HCT116 (cell line): Measurements from ENCODE around the gene MEIKIN. TPM values are rescaled to one million over a fixed set of nuclear protein-coding genes. Genes with fewer than 3 reads are reported as not detected.

Source experiments
- ATAC-seq: fragments of 200-7000 bp; cut with Tn5 transposase; 2 replicates; pipeline ENCODE4 v1.9.1; 2020; ENCODE audit warnings: mild to moderate bottlenecking, moderate library complexity
- BruUV-seq: library from RNA; stranded (reverse); fragments of 400-500 nt; replicated peaks from 2 replicates; lab custom pipeline; 2021; lab: Mats Ljungman, UMichigan
- CTCF ChIA-PET: fragments of 300-600 bp; sonication (Branson Sonifier 250); formaldehyde crosslinking; loops from one replicate; lab custom pipeline; 2021; ENCODE audit warnings: antibody characterized with exemption; lab: Charles Lee
- POLR2A ChIA-PET: fragments of 300-600, 350-600 bp; sonication (Branson Sonifier 250); formaldehyde crosslinking; loops from one replicate; lab custom pipeline; 2021; ENCODE audit warnings: antibody characterized with exemption; lab: Charles Lee
- RAD21 ChIA-PET, 2 experiments: fragments of 300-600 bp; sonication (Branson Sonifier 250); formaldehyde crosslinking; loops; one replicate each; lab custom pipeline; 2023; ENCODE audit warnings: low total read pairs in 2 of 2; ENCODE audit not compliant: uncharacterized antibody in 2 of 2, unreplicated experiment in 2 of 2, low non-redundant PET in 1 of 2; lab: Charles Lee
- DNase-seq: peaks from one replicate; pipeline ENCODE4 v3.0.0-alpha.2; 2010; ENCODE audit warnings: low read depth, low spot score
- H2AFZ ChIP-seq: fragments of 200-600 bp; shearing (Covaris generic), sonication (generic); 2 replicates; pipeline ENCODE4 v1.6.1; 2017; ENCODE audit warnings: low read depth, mixed run types, mixed read lengths, antibody characterized with exemption, low read length; ENCODE audit not compliant: poor library complexity, severe bottlenecking
- H3K27ac ChIP-seq: 2 replicates; pipeline ENCODE4 v1.5.1; 2012; ENCODE audit warnings: low read depth, low read length
- H3K27me3 ChIP-seq: fragments of 200-600 bp; sonication (generic); 2 replicates; pipeline ENCODE4 v1.6.1; 2016; ENCODE audit warnings: mixed run types, low read length, mixed read lengths; ENCODE audit not compliant: insufficient read depth
- H3K36me3 ChIP-seq, 2 experiments: fragments of 200-500 bp in 1 of 2; fragments of 200-600 bp in 1 of 2; sonication (Bioruptor generic) in 1 of 2; sonication (generic) in 1 of 2; 2 replicates each; pipeline versions ENCODE4 v1.5.1 to v1.6.1; 2014 to 2016; ENCODE audit warnings: low read length in 2 of 2, inconsistent platforms in 1 of 2, mixed read lengths in 1 of 2, mixed run types in 1 of 2; ENCODE audit not compliant: insufficient read depth in 2 of 2, control insufficient read depth in 1 of 2
- H3K4me1 ChIP-seq, 2 experiments: fragments of 200-600 bp in 1 of 2; sonication (generic) in 1 of 2; 2 replicates each; pipeline versions ENCODE4 v1.5.1 to v1.6.1; 2012 to 2017; ENCODE audit warnings: low read length in 2 of 2, inconsistent platforms in 1 of 2, mild to moderate bottlenecking in 1 of 2, mixed read lengths in 1 of 2, mixed run types in 1 of 2, moderate library complexity in 1 of 2; ENCODE audit not compliant: insufficient read depth in 2 of 2, control insufficient read depth in 1 of 2
- H3K4me2 ChIP-seq: fragments of 200-600 bp; sonication (generic); 2 replicates; pipeline ENCODE4 v1.6.1; 2017; ENCODE audit warnings: mixed run types, low read length, mixed read lengths
- H3K4me3 ChIP-seq, 2 experiments: fragments of 200-600 bp in 1 of 2; sonication (generic) in 1 of 2; replicated peaks in 1 of 2; 2 replicates each; pipeline ENCODE4 v1.5.1; 2011 to 2016; ENCODE audit warnings: low read length in 2 of 2, control low read depth in 1 of 2, low read depth in 1 of 2, mild to moderate bottlenecking in 1 of 2, mixed read lengths in 1 of 2, mixed run types in 1 of 2
- H3K79me2 ChIP-seq: fragments of 200-600 bp; sonication (generic); 2 replicates; pipeline ENCODE4 v1.6.1; 2017; ENCODE audit warnings: mild to moderate bottlenecking, mixed run types, low read length, moderate library complexity, mixed read lengths; ENCODE audit not compliant: insufficient read depth
- H3K9ac ChIP-seq: fragments of 200-600 bp; sonication (generic); 2 replicates; pipeline ENCODE4 v1.6.1; 2016; ENCODE audit warnings: low read length, mixed read lengths
- H3K9me2 ChIP-seq: fragments of 200-600 bp; sonication (generic), shearing (Covaris generic); 2 replicates; pipeline ENCODE4 v1.6.1; 2017; ENCODE audit warnings: mixed run types, mild to moderate bottlenecking, moderate library complexity; ENCODE audit not compliant: insufficient read depth
- H3K9me3 ChIP-seq, 2 experiments: fragments of 200-500 bp in 1 of 2; fragments of 200-600 bp in 1 of 2; sonication (Bioruptor generic) in 1 of 2; sonication (generic) in 1 of 2; 2 replicates each; pipeline ENCODE4 v1.6.1; 2014 to 2017; ENCODE audit warnings: low read length in 2 of 2, mixed read lengths in 2 of 2, inconsistent platforms in 1 of 2, low read depth in 1 of 2, mild to moderate bottlenecking in 1 of 2, mixed run types in 1 of 2, moderate library complexity in 1 of 2; ENCODE audit not compliant: control insufficient read depth in 1 of 2, insufficient read depth in 1 of 2
- H4K20me1 ChIP-seq: fragments of 200-600 bp; sonication (generic), shearing (Covaris generic); 2 replicates; pipeline ENCODE4 v1.6.1; 2017; ENCODE audit warnings: mixed run types, mild to moderate bottlenecking, moderate library complexity; ENCODE audit not compliant: insufficient read depth
- ATF3 ChIP-seq: IDR thresholded peaks from 2 replicates; pipeline ENCODE4 v1.6.1; 2012
- CBX3 ChIP-seq: IDR thresholded peaks from 2 replicates; pipeline ENCODE4 v1.6.1; 2012; ENCODE audit warnings: low read depth
- CEBPB ChIP-seq: IDR thresholded peaks from 2 replicates; pipeline ENCODE4 v1.6.1; 2012; ENCODE audit warnings: low read depth
- EGR1 ChIP-seq: IDR thresholded peaks from 2 replicates; pipeline ENCODE4 v1.6.1; 2012; ENCODE audit warnings: low read depth
- ELF1 ChIP-seq: IDR thresholded peaks from 2 replicates; pipeline ENCODE4 v1.6.1; 2012; ENCODE audit warnings: low read depth, borderline replicate concordance
- EZH2 ChIP-seq: fragments of 200-600 bp; sonication (generic); IDR thresholded peaks from 2 replicates; pipeline ENCODE4 v1.6.1; 2017; ENCODE audit warnings: antibody characterized with exemption, mixed run types
- MAX ChIP-seq: IDR thresholded peaks from 2 replicates; pipeline ENCODE4 v1.6.1; 2012
- POLR2A ChIP-seq: IDR thresholded peaks from 2 replicates; pipeline ENCODE4 v1.7.0; 2011; ENCODE audit warnings: borderline replicate concordance; ENCODE audit not compliant: insufficient read depth, insufficient read length; ENCODE audit errors: extremely low read depth
- POLR2AphosphoS5 ChIP-seq: IDR thresholded peaks from 2 replicates; pipeline ENCODE4 v1.6.1; 2011; ENCODE audit warnings: mild to moderate bottlenecking, low read depth, low read length, moderate library complexity
- RAD21 ChIP-seq: IDR thresholded peaks from 2 replicates; pipeline ENCODE4 v1.6.1; 2012; ENCODE audit warnings: low read depth, mild to moderate bottlenecking
- REST ChIP-seq: IDR thresholded peaks from 2 replicates; pipeline ENCODE4 v1.6.1; 2012; ENCODE audit warnings: low read depth
- SP1 ChIP-seq: IDR thresholded peaks from 2 replicates; pipeline ENCODE4 v1.6.1; 2012; ENCODE audit warnings: low read depth
- ZBTB33 ChIP-seq: IDR thresholded peaks from 2 replicates; pipeline ENCODE4 v1.6.1; 2011; ENCODE audit warnings: mild to moderate bottlenecking, low read length, moderate library complexity; ENCODE audit not compliant: insufficient replicate concordance; ENCODE audit errors: extremely low read depth
- intact Hi-C: fragments of 100-400 bp; cut with micrococcal nuclease; formaldehyde crosslinking; loops from 2 replicates; pipeline ENCODE4 v1.10.0; 2022
- total RNA-seq: library from RNA; stranded (reverse); gene quantifications from one replicate; pipeline ENCODE4 v1.2.1, GENCODE V29; 2021; ENCODE audit not compliant: unreplicated experiment

The MEIKIN gene
- total RNA-seq, 1 experiment from 2014 or later = not detected

- Histone ChIP-seq H4K20me1 (no peaks in the 10 kb centered on the region), H3K4me1 (no peaks in the 10 kb centered on the region)
- POLR2A ChIA-PET = no interaction called here
- TF ChIP-seq CEBPB (no peak), EZH2 (no peak), EGR1 (no peak), RAD21 (no peak), SP1 (no peak), CBX3 (no peak), ZBTB33 (no peak)
- TF ChIP-seq, all 23 proteins: peak for 0
- BruUV-seq = no TSS peak
- no peak overlapping the region for H3K9ac ChIP-seq
- H3K4me3 ChIP-seq = no peak overlapping the region
- peaks cover 90% of the 10 kb centered on the region for H3K79me2 ChIP-seq
- ATAC-seq (no peak), DNase-seq (no peak)
- CTCF ChIA-PET = no interaction called here
- intact Hi-C loops = no loop called here
- H3K4me2 ChIP-seq = no peak overlapping the region
- H3K9me3 ChIP-seq = no peaks in the 10 kb centered on the region; a peak in 1 of 4 replicates
- RAD21 ChIA-PET = no interaction called here
- H3K9me2 ChIP-seq = no peaks in the 10 kb centered on the region
- no peak overlapping the region for H2AFZ ChIP-seq
- no peak overlapping the region for H3K27ac ChIP-seq
- no peaks in the 10 kb centered on the region for H3K27me3 ChIP-seq
- H3K36me3 ChIP-seq = peaks cover 0 to 4% of the 10 kb centered on the region in 2 experiments; a peak in 1 of 4 replicates
These were observed 176.1 kb downstream of the MEIKIN start for GRCh38 chr5:131769336-131769735.

GRCh38 chr5:131767891-131768290, 177.6 kb downstream of the MEIKIN start:
- ChIA-PET POLR2A (interaction anchor here (0.6 to 1.0 kb wide), 2 partner anchors 30 to 399 kb away, joined by 3 read pairs; no protein-coding TSS in a partner anchor), RAD21 (no interaction called here), CTCF (no interaction called here)
- no peak for DNase-seq
- H3K4me2 ChIP-seq = no peak overlapping the region
- no peak overlapping the region for H3K27ac ChIP-seq
- H3K79me2 ChIP-seq = peaks cover 90% of the 10 kb centered on the region
- peaks cover 0 to 4% of the 10 kb centered on the region in 2 experiments; a peak in 1 of 4 replicates for H3K36me3 ChIP-seq
- no peaks in the 10 kb centered on the region for H3K9me2 ChIP-seq
- ATAC-seq = no peak
- no peak overlapping the region for H3K9ac ChIP-seq
- no TSS peak for BruUV-seq
- H3K4me1 ChIP-seq = no peaks in the 10 kb centered on the region
- TF ChIP-seq MAX = no peak
- TF ChIP-seq REST = no peak
- TF ChIP-seq POLR2AphosphoS5 = no peak
- TF ChIP-seq ELF1 = no peak
- no peak for TF ChIP-seq POLR2A
- TF ChIP-seq ATF3 = no peak
- no peak overlapping the region for H3K4me3 ChIP-seq
- no peaks in the 10 kb centered on the region; a peak in 1 of 4 replicates for H3K9me3 ChIP-seq
- H2AFZ ChIP-seq = no peak overlapping the region
- intact Hi-C loops = no loop called here
- H3K27me3 ChIP-seq = no peaks in the 10 kb centered on the region
- H4K20me1 ChIP-seq = no peaks in the 10 kb centered on the region
